ENCODE measurements around the gene EFNA1.

DNA sequence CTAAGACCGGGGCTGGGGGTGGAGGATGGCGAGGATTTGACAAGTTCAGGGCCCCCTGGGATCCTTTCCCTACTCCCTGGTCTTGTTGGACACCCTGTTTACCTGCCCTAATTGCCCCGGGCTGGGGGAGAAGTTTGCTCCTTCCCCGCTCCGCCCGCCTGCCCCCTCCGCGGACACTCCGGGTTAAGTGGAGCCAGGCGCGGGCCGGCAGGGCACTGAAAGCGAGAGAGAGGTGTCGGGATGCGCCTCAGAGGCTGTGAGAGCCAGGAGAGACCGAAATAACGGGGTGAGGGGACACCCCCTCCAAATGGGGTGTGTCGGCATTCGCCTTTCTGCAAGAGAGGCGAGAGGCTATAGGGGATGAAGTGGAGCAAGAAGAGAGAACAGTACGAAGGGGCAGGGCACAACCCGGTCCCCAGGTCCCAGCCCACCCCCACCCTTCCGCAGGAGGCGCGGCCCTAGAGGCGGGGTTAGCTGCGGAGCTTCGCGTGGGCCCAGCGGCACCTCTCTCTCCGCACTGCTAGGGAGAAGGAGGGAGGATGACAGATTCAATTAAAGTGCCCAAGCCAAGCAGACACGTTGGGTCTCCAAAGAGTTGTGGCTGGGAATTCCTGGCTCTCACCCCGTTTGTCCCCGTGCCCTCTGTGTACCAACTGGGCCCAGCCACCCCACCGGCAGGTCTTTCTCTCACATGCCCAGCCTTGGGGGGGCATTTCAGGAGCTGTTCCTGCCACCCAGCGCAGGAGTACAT lies 45.2 kb upstream of the EFNA1 start:
- no peak for TF ChIP-seq RAD21 (conservative IDR thresholded peaks at IDR 0.05 in 1 of 2, IDR thresholded peaks at IDR 0.05 in 1 of 2)
- TF ChIP-seq POLR2A (IDR thresholded peaks at IDR 0.05; ENCODE audit: low read length), result no peak
- TF ChIP-seq, protein P1, sequence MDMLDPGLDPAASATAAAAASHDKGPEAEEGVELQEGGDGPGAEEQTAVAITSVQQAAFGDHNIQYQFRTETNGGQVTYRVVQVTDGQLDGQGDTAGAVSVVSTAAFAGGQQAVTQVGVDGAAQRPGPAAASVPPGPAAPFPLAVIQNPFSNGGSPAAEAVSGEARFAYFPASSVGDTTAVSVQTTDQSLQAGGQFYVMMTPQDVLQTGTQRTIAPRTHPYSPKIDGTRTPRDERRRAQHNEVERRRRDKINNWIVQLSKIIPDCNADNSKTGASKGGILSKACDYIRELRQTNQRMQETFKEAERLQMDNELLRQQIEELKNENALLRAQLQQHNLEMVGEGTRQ (IDR thresholded peaks at IDR 0.05), result no peak
- TF ChIP-seq, protein P2, sequence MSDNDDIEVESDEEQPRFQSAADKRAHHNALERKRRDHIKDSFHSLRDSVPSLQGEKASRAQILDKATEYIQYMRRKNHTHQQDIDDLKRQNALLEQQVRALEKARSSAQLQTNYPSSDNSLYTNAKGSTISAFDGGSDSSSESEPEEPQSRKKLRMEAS (IDR thresholded peaks at IDR 0.05), result no peak
- no peak for TF ChIP-seq NR3C1 (IDR thresholded peaks at IDR 0.05)
- no peak for TF ChIP-seq GATA3 (IDR thresholded peaks at IDR 0.05; ENCODE audit: borderline replicate concordance)

Data from A549 (cell line).